Fibroblast of the aortic adventitia (primary cell): ENCODE measurements around the gene OR1Q1. TPM values are rescaled to one million over a fixed set of nuclear protein-coding genes. Genes with fewer than 3 reads are reported as not detected.

Experiments used
- DNase-seq: peaks from one replicate; pipeline ENCODE4 v3.0.0-alpha.2; 2010; ENCODE audit warnings: low read depth
- H3K4me3 ChIP-seq: 2 replicates; pipeline ENCODE4 v1.5.1; 2011; ENCODE audit warnings: low read depth, mild to moderate bottlenecking, control low read depth, low read length, moderate library complexity
- CTCF ChIP-seq: IDR thresholded peaks from 2 replicates; pipeline ENCODE4 v1.5.1; 2011; ENCODE audit warnings: mild to moderate bottlenecking, low read length, control low read depth, inconsistent platforms; ENCODE audit not compliant: insufficient read depth
- total RNA-seq: library from RNA; depleted of rRNA; stranded (reverse); fragments of >200 nt; gene quantifications from 2 replicates; pipeline ENCODE4 v1.2.3, GENCODE V29; 2012; ENCODE audit warnings: low replicate concordance

The OR1Q1 gene
- total RNA-seq, 1 donor, result 0.81 TPM

GRCh38 chr9:122606587-122606986, 8.0 kb upstream of the OR1Q1 start:
- no peak overlapping the region for H3K4me3 ChIP-seq
- no peak for TF ChIP-seq CTCF
- DNase-seq, result no peak

- no peak for TF ChIP-seq CTCF
- no peak for DNase-seq
- no peak overlapping the region for H3K4me3 ChIP-seq
Measured at GRCh38 chr9:122609804-122610203, 4.7 kb upstream of the OR1Q1 start.

- TF ChIP-seq CTCF, result no peak
- no peak overlapping the region for H3K4me3 ChIP-seq
- DNase-seq, result no peak
Measured at GRCh38 chr9:122619996-122620395, 5.5 kb downstream of the OR1Q1 start.

- TF ChIP-seq CTCF, result no peak
- no peak overlapping the region for H3K4me3 ChIP-seq
- no peak for DNase-seq
Measured at GRCh38 chr9:122642226-122642625, 27.7 kb downstream of the OR1Q1 start.

- TF ChIP-seq CTCF, result no peak
- DNase-seq, result no peak
- no peak overlapping the region for H3K4me3 ChIP-seq
Measured at GRCh38 chr9:122656378-122656777, 41.8 kb downstream of the OR1Q1 start.

GRCh38 chr9:122657527-122657926, 43.0 kb downstream of the OR1Q1 start, which contains the start of gene OR1B1:
OR1B1 (minus strand) TSS chr9:122657627.
- TF ChIP-seq CTCF, result no peak
- no peak for DNase-seq

GRCh38 chr9:122661416-122661815, 46.9 kb downstream of the OR1Q1 start, which contains the start of gene OR1L1:
OR1L1 (plus strand) TSS chr9:122661716; CDS start chr9:122661716, 0 bp downstream.
- TF ChIP-seq CTCF, result no peak
- H3K4me3 ChIP-seq, result no peak within 1 kb of the TSS

More at GRCh38 chr9:122657527-122657926, 43.0 kb downstream of the OR1Q1 start, which contains the start of gene OR1B1:
- no peak within 1 kb of the TSS for H3K4me3 ChIP-seq

More at GRCh38 chr9:122661416-122661815, 46.9 kb downstream of the OR1Q1 start, which contains the start of gene OR1L1:
- no peak for DNase-seq
